H9 (cell line): ENCODE results near the gene DNTT. TPM values are rescaled to one million over a fixed set of nuclear protein-coding genes. Genes with fewer than 3 reads are reported as not detected.
"Not testable (repeated sequence)": the region's sequence is repeated elsewhere in the genome, so short reads cannot be mapped to it uniquely, and the experiment has no call there.

Experiments
- DNase-seq: peaks from one replicate; pipeline ENCODE4 v3.0.0-alpha.2; 2017
- H2AFZ ChIP-seq: one replicate; pipeline ENCODE4 v1.6.1; 2013; ENCODE audit warnings: mild to moderate bottlenecking, low read length, control low read depth, moderate library complexity
- H2AK5ac ChIP-seq: 2 replicates; pipeline ENCODE4 v1.6.1; 2013; ENCODE audit warnings: low read length, control low read depth, mixed read lengths; ENCODE audit not compliant: insufficient read length
- H2BK120ac ChIP-seq: one replicate; pipeline ENCODE4 v1.6.1; 2013; ENCODE audit warnings: low read depth, mild to moderate bottlenecking, low read length, control low read depth, inconsistent platforms; ENCODE audit not compliant: poor library complexity, severe bottlenecking
- H2BK12ac ChIP-seq: 2 replicates; pipeline ENCODE4 v1.6.1; 2013; ENCODE audit warnings: low read length, control low read depth, mixed read lengths, low read depth; ENCODE audit not compliant: insufficient read length
- H2BK15ac ChIP-seq: 2 replicates; pipeline ENCODE4 v1.6.1; 2013; ENCODE audit warnings: low read depth, low read length, control low read depth
- H2BK20ac ChIP-seq: one replicate; pipeline ENCODE4 v1.6.1; 2013; ENCODE audit warnings: low read depth, mild to moderate bottlenecking, low read length, control low read depth, inconsistent platforms; ENCODE audit not compliant: poor library complexity, severe bottlenecking
- H2BK5ac ChIP-seq: 2 replicates; pipeline ENCODE4 v1.6.1; 2013; ENCODE audit warnings: low read length, control low read depth, mixed read lengths; ENCODE audit not compliant: insufficient read length
- H3K14ac ChIP-seq: 2 replicates; pipeline ENCODE4 v1.6.1; 2013; ENCODE audit warnings: low read length, control low read depth; ENCODE audit not compliant: insufficient read depth
- H3K18ac ChIP-seq: 2 replicates; pipeline ENCODE4 v1.6.1; 2013; ENCODE audit warnings: low read depth, mild to moderate bottlenecking, mixed read lengths, low read length, control low read depth; ENCODE audit not compliant: insufficient read length
- H3K23ac ChIP-seq: 2 replicates; pipeline ENCODE4 v1.6.1; 2013; ENCODE audit warnings: low read length, control low read depth, mixed read lengths, low read depth; ENCODE audit not compliant: insufficient read length
- H3K23me2 ChIP-seq: 2 replicates; pipeline ENCODE4 v1.6.1; 2013; ENCODE audit warnings: low read depth, mild to moderate bottlenecking, mixed read lengths, low read length, control low read depth; ENCODE audit not compliant: insufficient read length, poor library complexity, severe bottlenecking
- H3K27ac ChIP-seq: 2 replicates; pipeline ENCODE4 v1.5.1; 2013; ENCODE audit warnings: low read length, control low read depth, mixed read lengths, low read depth; ENCODE audit not compliant: insufficient read length
- H3K27me3 ChIP-seq: 2 replicates; pipeline ENCODE4 v1.6.1; 2013; ENCODE audit warnings: low read length, control low read depth, inconsistent platforms; ENCODE audit not compliant: insufficient read depth
- H3K4ac ChIP-seq: 2 replicates; pipeline ENCODE4 v1.6.1; 2013; ENCODE audit warnings: low read depth, mild to moderate bottlenecking, control low read depth, inconsistent platforms, low read length, moderate library complexity
- H3K4me1 ChIP-seq: 2 replicates; pipeline ENCODE4 v1.6.1; 2013; ENCODE audit warnings: low read length, control low read depth, inconsistent platforms; ENCODE audit not compliant: insufficient read depth
- H3K4me2 ChIP-seq: 2 replicates; pipeline ENCODE4 v1.6.1; 2013; ENCODE audit warnings: low read length, control low read depth, mixed read lengths; ENCODE audit not compliant: insufficient read length, insufficient read depth
- H3K56ac ChIP-seq: 2 replicates; pipeline ENCODE4 v1.6.1; 2013; ENCODE audit warnings: low read depth, mild to moderate bottlenecking, mixed read lengths, low read length, control low read depth; ENCODE audit not compliant: insufficient read length
- H3K79me1 ChIP-seq: 2 replicates; pipeline ENCODE4 v1.6.1; 2013; ENCODE audit warnings: low read depth, mild to moderate bottlenecking, moderate library complexity, low read length, control low read depth, inconsistent platforms; ENCODE audit not compliant: insufficient read depth, poor library complexity, severe bottlenecking
- H3K79me2 ChIP-seq: 2 replicates; pipeline ENCODE4 v1.6.1; 2013; ENCODE audit warnings: low read length, control low read depth, inconsistent platforms; ENCODE audit not compliant: insufficient read depth
- H3K9ac ChIP-seq: 2 replicates; pipeline ENCODE4 v1.6.1; 2013; ENCODE audit warnings: low read length, control low read depth, mixed read lengths; ENCODE audit not compliant: insufficient read length; ENCODE audit errors: extremely low read depth
- H3K9me3 ChIP-seq: one replicate; pipeline ENCODE4 v1.6.1; 2013; ENCODE audit warnings: low read depth, low read length, inconsistent platforms; ENCODE audit not compliant: control insufficient read depth
- H3T11ph ChIP-seq: one replicate; pipeline ENCODE4 v1.6.1; 2013; ENCODE audit warnings: mild to moderate bottlenecking, low read length, control low read depth, inconsistent platforms
- H4K20me1 ChIP-seq: one replicate; pipeline ENCODE4 v1.6.1; 2013; ENCODE audit not compliant: control insufficient read depth, insufficient read length, insufficient read depth
- H4K5ac ChIP-seq: 2 replicates; pipeline ENCODE4 v1.6.1; 2013; ENCODE audit warnings: low read depth, mild to moderate bottlenecking, mixed read lengths, low read length, control low read depth; ENCODE audit not compliant: insufficient read length
- H4K8ac ChIP-seq: replicated peaks from 2 replicates; pipeline ENCODE4 v1.6.1; 2013; ENCODE audit warnings: low read length, control low read depth, mixed read lengths, low read depth; ENCODE audit not compliant: insufficient read length
- H4K91ac ChIP-seq: 2 replicates; pipeline ENCODE4 v1.6.1; 2013; ENCODE audit warnings: low read depth, mild to moderate bottlenecking, moderate library complexity, mixed read lengths, low read length, control low read depth; ENCODE audit not compliant: insufficient read length
- H3K27ac Mint-ChIP-seq, 3 experiments: 2 replicates in 2 of 3; 3 replicates in 1 of 3; pipeline ENCODE4 v1.8.0; 2020 to 2021; ENCODE audit warnings: mixed read lengths in 3 of 3, mild to moderate bottlenecking in 1 of 3, moderate library complexity in 1 of 3
- H3K27me3 Mint-ChIP-seq: 2 replicates; pipeline ENCODE4 v1.8.0; 2021; ENCODE audit warnings: low read depth, mild to moderate bottlenecking, moderate library complexity, mixed read lengths
- H3K36me3 Mint-ChIP-seq, 3 experiments: 2 replicates in 2 of 3; 3 replicates in 1 of 3; pipeline ENCODE4 v1.8.0; 2020 to 2021; ENCODE audit warnings: low read depth in 3 of 3, mixed read lengths in 3 of 3; ENCODE audit not compliant: insufficient read depth in 1 of 3
- H3K4me1 Mint-ChIP-seq, 2 experiments: 2 replicates each; pipeline ENCODE4 v1.8.0; 2020; ENCODE audit warnings: mixed read lengths in 2 of 2
- H3K4me3 Mint-ChIP-seq, 2 experiments: 2 replicates in 1 of 2; 3 replicates in 1 of 2; pipeline ENCODE4 v1.8.0; 2020 to 2021; ENCODE audit warnings: mild to moderate bottlenecking in 2 of 2, mixed read lengths in 2 of 2, moderate library complexity in 1 of 2
- H3K9me3 Mint-ChIP-seq, 2 experiments: 2 replicates in 1 of 2; 3 replicates in 1 of 2; pipeline ENCODE4 v1.8.0; 2020; ENCODE audit warnings: mild to moderate bottlenecking in 2 of 2, mixed read lengths in 2 of 2, moderate library complexity in 1 of 2
- CTCF ChIP-seq: fragments of 200-600 bp; sonication (generic); conservative IDR thresholded peaks from 3 replicates; pipeline ENCODE4 v1.8.0; 2021; ENCODE audit warnings: antibody characterized with exemption, mild to moderate bottlenecking
- WGBS: extraction: QIAGEN DNeasy Blood & Tissue Kit; methylation state at CpG from one replicate; pipeline ENCODE4 v1.1.7; 2013; ENCODE audit warnings: missing lambda C conversion rate, low lambda C conversion rate, mixed read lengths; ENCODE audit not compliant: insufficient read length; ENCODE audit errors: extremely low coverage; 5-methylcytosine and 5-hydroxymethylcytosine counted together
- total RNA-seq: library from RNA; stranded (reverse); gene quantifications from 2 replicates; pipeline ENCODE4 v1.2.1, GENCODE V29; 2021

The DNTT gene
- total RNA-seq, 1 experiment from 2014 or later = not detected

DNA sequence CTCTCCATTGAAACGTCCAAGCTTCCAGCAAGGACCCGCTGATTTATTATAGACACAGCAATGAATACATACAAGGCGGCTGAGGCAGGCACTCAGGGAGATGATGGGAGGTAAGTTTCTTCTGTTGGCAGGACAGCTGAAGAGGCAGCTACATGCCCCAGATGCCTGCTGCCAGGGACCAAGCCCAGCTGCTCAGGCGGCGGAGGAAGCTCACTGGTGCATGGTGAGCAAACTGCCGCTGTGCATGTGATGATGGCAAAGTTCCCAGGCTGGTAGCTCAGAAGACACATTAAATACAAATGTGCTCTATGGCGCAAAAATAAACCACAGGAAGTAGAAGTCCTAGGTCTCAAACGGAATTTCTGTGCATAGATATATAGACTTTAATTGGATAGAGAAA lies 2.3 kb downstream of the DNTT start:
- no peak overlapping the region for H2BK120ac ChIP-seq
- no peak overlapping the region for H3T11ph ChIP-seq
- H2BK20ac ChIP-seq = no peak overlapping the region
- H3K27ac ChIP-seq = no peak overlapping the region
- no peak overlapping the region for H3K9ac ChIP-seq
- H3K4me2 ChIP-seq = no peak overlapping the region
- peaks cover under 1% of the 10 kb centered on the region for H3K27me3 Mint-ChIP-seq
- no peaks in the 10 kb centered on the region for H3K79me2 ChIP-seq
- no peak overlapping the region for H2BK5ac ChIP-seq
- H3K56ac ChIP-seq = no peak overlapping the region
- H3K27me3 ChIP-seq = no peaks in the 10 kb centered on the region
- H3K23me2 ChIP-seq = no peaks in the 10 kb centered on the region
- no peak overlapping the region for H3K4ac ChIP-seq
- H2BK12ac ChIP-seq = no peak overlapping the region
- H2BK15ac ChIP-seq = 0 out of 2 replicates have a peak overlapping the region, but pooled peaks have one; percentile 80
- no peak overlapping the region for H4K5ac ChIP-seq
- H4K91ac ChIP-seq = no peak overlapping the region
- no peak overlapping the region for H3K14ac ChIP-seq
- no peak overlapping the region for H4K8ac ChIP-seq
- no peaks in the 10 kb centered on the region for H3K79me1 ChIP-seq
- no peaks in the 10 kb centered on the region for H3K9me3 Mint-ChIP-seq
- no peaks in the 10 kb centered on the region for H4K20me1 ChIP-seq
- TF ChIP-seq CTCF = no peak
- H3K27ac Mint-ChIP-seq = no peak overlapping the region
- no peaks in the 10 kb centered on the region; a peak in 1 of 7 replicates for H3K36me3 Mint-ChIP-seq
- H3K4me1 Mint-ChIP-seq = peaks cover 47 to 52% of the 10 kb centered on the region in 2 experiments
- peaks cover 12% of the 10 kb centered on the region; the same call in 1 of the 2 replicates for H3K4me1 ChIP-seq
- no peak overlapping the region for H3K4me3 Mint-ChIP-seq
- no peak overlapping the region for H2AK5ac ChIP-seq
- no peaks in the 10 kb centered on the region for H3K9me3 ChIP-seq
- H3K23ac ChIP-seq = no peak overlapping the region
- no peak for DNase-seq
- WGBS = no CpG with 5 or more reads among the region's 8 CpGs
- no peak overlapping the region for H2AFZ ChIP-seq
- no peak overlapping the region for H3K18ac ChIP-seq

DNA sequence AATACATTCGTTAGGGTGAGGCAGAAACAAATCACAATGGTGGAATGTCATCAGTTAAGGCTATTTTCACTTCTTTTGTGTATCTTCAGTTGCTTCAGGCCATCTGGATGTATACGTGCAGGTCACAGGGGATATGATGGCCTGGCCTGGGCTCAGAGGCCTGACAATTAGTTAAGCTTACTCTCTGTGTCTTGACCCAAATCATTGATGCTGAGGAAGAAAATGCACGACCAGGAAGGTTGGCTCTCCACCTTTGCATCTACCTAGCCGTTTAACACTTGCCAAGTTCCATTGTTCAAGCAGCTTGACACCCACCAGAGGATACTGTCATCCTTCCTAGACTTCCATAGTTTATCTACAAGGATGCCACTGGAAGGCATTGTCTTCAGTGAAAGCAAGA lies 4.6 kb downstream of the DNTT start:
- H2BK120ac ChIP-seq, H2BK15ac ChIP-seq, H3K36me3 Mint-ChIP-seq, H3K9me3 ChIP-seq, H3K9me3 Mint-ChIP-seq, H2BK5ac ChIP-seq, H3K18ac ChIP-seq, H2AK5ac ChIP-seq, H3T11ph ChIP-seq, H4K8ac ChIP-seq, H3K4me2 ChIP-seq, H3K4ac ChIP-seq, H3K23me2 ChIP-seq, H2BK12ac ChIP-seq, H4K20me1 ChIP-seq, H3K56ac ChIP-seq, H3K23ac ChIP-seq, H4K91ac ChIP-seq, H3K27me3 ChIP-seq, H3K14ac ChIP-seq, H3K27me3 Mint-ChIP-seq, H2BK20ac ChIP-seq, H2AFZ ChIP-seq, H3K9ac ChIP-seq, DNase-seq, H3K79me1 ChIP-seq, H3K4me3 Mint-ChIP-seq, H3K79me2 ChIP-seq, H4K5ac ChIP-seq: not testable (repeated sequence)
- Histone ChIP-seq H3K27ac (peak overlapping the region; percentile 87), H3K4me1 (peaks cover 12% of the 10 kb centered on the region; the same call in 1 of the 2 replicates)
- Mint-ChIP-seq H3K4me1 (peaks cover 53 to 57% of the 10 kb centered on the region in 2 experiments), H3K27ac (peak overlapping the region; percentile 21 to 85 (median 73); a peak in 6 of 7 replicates)
- WGBS = no CpG with 5 or more reads among the region's 4 CpGs
